Esophagus muscularis mucosa (tissue), 3 donors: ENCODE data around the gene RNLS.

Source experiments
- CTCF ChIP-seq, 3 experiments: fragments of 200-600 bp in 2 of 3; fragments of 450-650 bp in 1 of 3; sonication (generic) in 2 of 3; IDR thresholded peaks; one replicate each; pipeline ENCODE4 v1.5.1; 2017 to 2019; ENCODE audit warnings: antibody characterized with exemption in 3 of 3, mild to moderate bottlenecking in 2 of 3, moderate library complexity in 1 of 3
- POLR2AphosphoS5 ChIP-seq, 2 donors: sonication (generic); formaldehyde crosslinking; IDR thresholded peaks; one replicate each; pipeline ENCODE4 v1.6.1; 2017; ENCODE audit warnings: antibody characterized with exemption in 2 of 2

GRCh38 chr10:88343761-88344484 lies 239.2 kb downstream of the RNLS start:
- TF ChIP-seq CTCF (IDR thresholded peaks at IDR 0.05) (no peak), POLR2AphosphoS5 (IDR thresholded peaks at IDR 0.05) (no peak)
